ENCODE results near the gene ZNF205. TPM values are rescaled to one million over a fixed set of nuclear protein-coding genes. Genes with fewer than 3 reads are reported as not detected.

ZNF205 gene
- total RNA-seq, 1 experiment from 2014 or later, result 12.1 TPM

GRCh38 chr16:3147046-3147756, 34.8 kb downstream of the ZNF205 start:
- no peak for TF ChIP-seq CTCF (IDR thresholded peaks at IDR 0.05; ENCODE audit: unreplicated experiment)
- H3K27me3 Mint-ChIP-seq (ENCODE audit: insufficient read depth, unreplicated experiment), result no peaks in the 10 kb centered on the region
- no peaks in the 10 kb centered on the region for H3K9me3 Mint-ChIP-seq (ENCODE audit: unreplicated experiment)
- no peak for DNase-seq (ENCODE audit: unreplicated experiment)
- ChIA-PET CTCF (interaction anchor here (0.8 to 6.8 kb wide), 3 partner anchors 16 to 25 kb away, joined by 3 to 75 read pairs (median 4); partner anchors contain the start of gene ZNF213), POLR2A (interaction anchor here (0.6 to 4.6 kb wide), 3 partner anchors 13 to 1035 kb away, joined by 4 to 105 read pairs (median 5); partner anchors contain the start of gene ZNF213)
- peaks cover 3% of the 10 kb centered on the region for H3K4me1 Mint-ChIP-seq (ENCODE audit: insufficient read depth, unreplicated experiment)
- H3K4me3 Mint-ChIP-seq (ENCODE audit: unreplicated experiment), result no peak overlapping the region
- no peak overlapping the region for H3K27ac Mint-ChIP-seq (ENCODE audit: low read depth, unreplicated experiment)
- BruUV-seq (replicated peaks), result no TSS peak
- H3K36me3 Mint-ChIP-seq (ENCODE audit: insufficient read depth, unreplicated experiment), result peaks cover 24% of the 10 kb centered on the region
- intact Hi-C loops (cut with micrococcal nuclease), result no loop called here

GRCh38 chr16:3147757-3148104, 35.3 kb downstream of the ZNF205 start:
- POLR2A ChIA-PET, result interaction anchor here (0.6 to 4.6 kb wide), 3 partner anchors 13 to 1035 kb away, joined by 4 to 105 read pairs (median 5); partner anchors contain the start of gene ZNF213
- BruUV-seq (replicated peaks), result no TSS peak
- TF ChIP-seq CTCF (IDR thresholded peaks at IDR 0.05; ENCODE audit: unreplicated experiment), result no peak
- Mint-ChIP-seq H3K4me1 (ENCODE audit: insufficient read depth, unreplicated experiment) (peaks cover 8% of the 10 kb centered on the region), H3K27ac (ENCODE audit: low read depth, unreplicated experiment) (no peak overlapping the region), H3K9me3 (ENCODE audit: unreplicated experiment) (no peaks in the 10 kb centered on the region), H3K36me3 (ENCODE audit: insufficient read depth, unreplicated experiment) (peaks cover 26% of the 10 kb centered on the region), H3K27me3 (ENCODE audit: insufficient read depth, unreplicated experiment) (no peaks in the 10 kb centered on the region), H3K4me3 (ENCODE audit: unreplicated experiment) (no peak overlapping the region)
- DNase-seq (ENCODE audit: unreplicated experiment), result no peak
- CTCF ChIA-PET, result interaction anchor here (0.6 to 6.8 kb wide), 4 partner anchors 16 to 51 kb away, joined by 3 to 75 read pairs (median 4); partner anchors contain the start of gene ZNF213
- intact Hi-C loops (cut with micrococcal nuclease), result no loop called here

- CTCF ChIA-PET, result interaction anchor here (0.5 to 6.8 kb wide), 7 partner anchors 9 to 130 kb away, joined by 3 to 75 read pairs (median 3); partner anchors contain the start of gene ZNF213
- DNase-seq (ENCODE audit: unreplicated experiment), result no peak
- H3K36me3 Mint-ChIP-seq (ENCODE audit: insufficient read depth, unreplicated experiment), result peaks cover 28% of the 10 kb centered on the region
- H3K4me3 Mint-ChIP-seq (ENCODE audit: unreplicated experiment), result peak overlapping the region; percentile 83
- peaks cover 10% of the 10 kb centered on the region for H3K4me1 Mint-ChIP-seq (ENCODE audit: insufficient read depth, unreplicated experiment)
- BruUV-seq (replicated peaks), result no TSS peak
- no peaks in the 10 kb centered on the region for H3K27me3 Mint-ChIP-seq (ENCODE audit: insufficient read depth, unreplicated experiment)
- intact Hi-C loops (cut with micrococcal nuclease), result no loop called here
- no peak for TF ChIP-seq CTCF (IDR thresholded peaks at IDR 0.05; ENCODE audit: unreplicated experiment)
- H3K9me3 Mint-ChIP-seq (ENCODE audit: unreplicated experiment), result no peaks in the 10 kb centered on the region
- no peak overlapping the region for H3K27ac Mint-ChIP-seq (ENCODE audit: low read depth, unreplicated experiment)
- POLR2A ChIA-PET, result interaction anchor here (0.9 to 4.6 kb wide), 4 partner anchors 10 to 51 kb away, joined by 3 to 105 read pairs (median 12); partner anchors contain the start of gene ZNF213
Observed at GRCh38 chr16:3148256-3149192, 36.1 kb downstream of the ZNF205 start.

- ChIA-PET CTCF (interaction anchor here (0.8 to 6.8 kb wide), 4 partner anchors 9 to 18 kb away, joined by 3 to 75 read pairs (median 4); partner anchors contain the start of gene ZNF213), POLR2A (interaction anchor here (0.9 to 4.6 kb wide), 4 partner anchors 9 to 51 kb away, joined by 3 to 105 read pairs (median 11); partner anchors contain the start of gene ZNF213)
- peak overlapping the region; percentile 83 for H3K4me3 Mint-ChIP-seq (ENCODE audit: unreplicated experiment)
- TF ChIP-seq CTCF (IDR thresholded peaks at IDR 0.05; ENCODE audit: unreplicated experiment), result no peak
- H3K27me3 Mint-ChIP-seq (ENCODE audit: insufficient read depth, unreplicated experiment), result no peaks in the 10 kb centered on the region
- H3K9me3 Mint-ChIP-seq (ENCODE audit: unreplicated experiment), result no peaks in the 10 kb centered on the region
- H3K4me1 Mint-ChIP-seq (ENCODE audit: insufficient read depth, unreplicated experiment), result peaks cover 10% of the 10 kb centered on the region
- no TSS peak for BruUV-seq (replicated peaks)
- no peak overlapping the region for H3K27ac Mint-ChIP-seq (ENCODE audit: low read depth, unreplicated experiment)
- peaks cover 32% of the 10 kb centered on the region for H3K36me3 Mint-ChIP-seq (ENCODE audit: insufficient read depth, unreplicated experiment)
- DNase-seq (ENCODE audit: unreplicated experiment), result no peak
- intact Hi-C loops (cut with micrococcal nuclease), result no loop called here
Observed at GRCh38 chr16:3149193-3149530, 36.8 kb downstream of the ZNF205 start.

Measured in MCF 10A (cell line).